ENCODE measurements around the gene C1QB. TPM values are rescaled to one million over a fixed set of nuclear protein-coding genes. Genes with fewer than 3 reads are reported as not detected.
A peak's percentile ranks its signal among the peaks of the same experiment; 100 is the strongest.
"Not testable (repeated sequence)": the region's sequence is repeated elsewhere in the genome, so short reads cannot be mapped to it uniquely, and the experiment has no call there.

The C1QB gene
- total RNA-seq, 1 experiment from 2014 or later = not detected

DNA sequence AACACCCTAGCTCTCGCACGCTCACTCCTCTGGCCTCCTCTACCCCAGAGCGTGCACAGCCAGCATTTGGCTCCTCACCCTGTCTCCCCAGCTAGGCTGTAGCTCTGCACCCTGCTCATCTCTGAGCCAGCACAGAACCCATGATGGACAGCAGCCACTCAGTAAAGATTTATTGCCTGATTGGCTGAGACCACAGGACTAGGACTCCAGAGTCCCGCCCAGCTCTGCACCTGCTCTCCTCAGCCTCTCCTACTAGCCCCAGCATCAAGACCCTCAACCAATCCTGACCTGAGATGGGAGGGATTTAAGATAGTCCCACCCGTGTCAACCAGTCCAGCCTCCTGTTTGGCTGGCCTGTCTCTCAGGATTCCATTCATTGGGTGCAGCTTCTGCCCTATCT lies 9.3 kb downstream of the C1QB start:
- CTCF ChIA-PET = no interaction called here
- no peak overlapping the region for H3K4me3 Mint-ChIP-seq (ENCODE audit: unreplicated experiment)
- no peaks in the 10 kb centered on the region for H3K4me1 Mint-ChIP-seq (ENCODE audit: insufficient read depth, unreplicated experiment)
- peak; percentile 29 for DNase-seq (ENCODE audit: unreplicated experiment)
- intact Hi-C loops (cut with micrococcal nuclease) = no loop called here
- H3K9me3 Mint-ChIP-seq (ENCODE audit: unreplicated experiment) = peaks cover 8% of the 10 kb centered on the region
- no peak overlapping the region for H3K27ac Mint-ChIP-seq (ENCODE audit: low read depth, unreplicated experiment)
- H3K36me3 Mint-ChIP-seq (ENCODE audit: insufficient read depth, unreplicated experiment) = peaks cover 6% of the 10 kb centered on the region
- peaks cover 74% of the 10 kb centered on the region for H3K27me3 Mint-ChIP-seq (ENCODE audit: insufficient read depth, unreplicated experiment)
- POLR2A ChIA-PET = no interaction called here
- BruUV-seq (replicated peaks) = no TSS peak
- TF ChIP-seq, protein P1, sequence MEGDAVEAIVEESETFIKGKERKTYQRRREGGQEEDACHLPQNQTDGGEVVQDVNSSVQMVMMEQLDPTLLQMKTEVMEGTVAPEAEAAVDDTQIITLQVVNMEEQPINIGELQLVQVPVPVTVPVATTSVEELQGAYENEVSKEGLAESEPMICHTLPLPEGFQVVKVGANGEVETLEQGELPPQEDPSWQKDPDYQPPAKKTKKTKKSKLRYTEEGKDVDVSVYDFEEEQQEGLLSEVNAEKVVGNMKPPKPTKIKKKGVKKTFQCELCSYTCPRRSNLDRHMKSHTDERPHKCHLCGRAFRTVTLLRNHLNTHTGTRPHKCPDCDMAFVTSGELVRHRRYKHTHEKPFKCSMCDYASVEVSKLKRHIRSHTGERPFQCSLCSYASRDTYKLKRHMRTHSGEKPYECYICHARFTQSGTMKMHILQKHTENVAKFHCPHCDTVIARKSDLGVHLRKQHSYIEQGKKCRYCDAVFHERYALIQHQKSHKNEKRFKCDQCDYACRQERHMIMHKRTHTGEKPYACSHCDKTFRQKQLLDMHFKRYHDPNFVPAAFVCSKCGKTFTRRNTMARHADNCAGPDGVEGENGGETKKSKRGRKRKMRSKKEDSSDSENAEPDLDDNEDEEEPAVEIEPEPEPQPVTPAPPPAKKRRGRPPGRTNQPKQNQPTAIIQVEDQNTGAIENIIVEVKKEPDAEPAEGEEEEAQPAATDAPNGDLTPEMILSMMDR (IDR thresholded peaks at IDR 0.05; ENCODE audit: unreplicated experiment) = no peak

DNA sequence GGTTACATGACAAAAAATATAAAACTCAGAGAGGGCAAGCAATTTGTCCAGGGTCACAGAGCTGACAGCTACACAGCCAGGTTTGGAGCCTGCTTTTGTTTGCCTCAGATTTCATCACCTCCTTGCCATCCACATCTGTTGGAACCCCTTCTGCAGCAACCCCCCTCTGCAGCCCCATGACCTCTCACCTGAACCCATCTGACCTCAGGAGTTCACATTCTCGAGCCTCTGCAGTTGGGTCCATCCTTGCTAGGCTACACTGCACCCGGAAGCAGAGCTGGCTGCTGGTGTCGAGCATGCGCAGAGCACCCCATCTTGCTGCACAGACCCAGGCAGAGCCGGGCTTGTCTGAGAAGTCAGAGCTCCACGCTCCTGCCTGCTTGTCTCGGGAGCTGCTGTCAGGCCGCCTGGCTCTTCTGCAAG lies 10.0 kb downstream of the C1QB start:
- H3K4me3 Mint-ChIP-seq (ENCODE audit: unreplicated experiment) = no peak overlapping the region
- TF ChIP-seq, protein P1 (IDR thresholded peaks at IDR 0.05; ENCODE audit: unreplicated experiment) = no peak
- ChIA-PET POLR2A (no interaction called here), CTCF (interaction anchor here (0.7 kb wide), 1 partner anchor 42 kb away, joined by 3 read pairs; no protein-coding TSS in a partner anchor)
- H3K27ac Mint-ChIP-seq (ENCODE audit: low read depth, unreplicated experiment) = no peak overlapping the region
- no TSS peak for BruUV-seq (replicated peaks)
- peaks cover 8% of the 10 kb centered on the region for H3K9me3 Mint-ChIP-seq (ENCODE audit: unreplicated experiment)
- DNase-seq (ENCODE audit: unreplicated experiment) = no peak
- no peaks in the 10 kb centered on the region for H3K4me1 Mint-ChIP-seq (ENCODE audit: insufficient read depth, unreplicated experiment)
- intact Hi-C loops (cut with micrococcal nuclease) = no loop called here
- peaks cover 6% of the 10 kb centered on the region for H3K36me3 Mint-ChIP-seq (ENCODE audit: insufficient read depth, unreplicated experiment)
- peaks cover 74% of the 10 kb centered on the region for H3K27me3 Mint-ChIP-seq (ENCODE audit: insufficient read depth, unreplicated experiment)

DNA sequence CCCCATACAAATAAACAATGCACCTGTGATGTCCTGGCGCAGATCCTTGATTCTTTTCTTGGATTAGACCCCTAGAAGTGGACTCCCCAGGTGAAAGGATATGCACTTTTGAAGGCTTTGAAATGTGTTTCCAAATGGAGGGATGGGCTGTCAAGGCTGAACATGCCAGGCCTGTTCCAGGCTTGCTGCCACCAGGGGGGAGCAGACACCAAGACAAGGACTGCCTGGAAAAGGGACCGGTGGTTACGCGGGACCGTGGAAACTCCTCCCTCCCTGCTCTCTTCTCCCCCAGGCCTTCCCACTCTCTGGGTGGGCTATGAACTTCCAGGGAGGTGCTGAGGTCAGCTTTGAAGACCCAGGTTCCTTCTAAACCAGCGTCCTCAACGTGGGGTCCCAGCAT lies 12.7 kb downstream of the C1QB start:
- Mint-ChIP-seq H3K27me3 (ENCODE audit: insufficient read depth, unreplicated experiment) (peaks cover 70% of the 10 kb centered on the region), H3K4me3 (ENCODE audit: unreplicated experiment) (no peak overlapping the region), H3K36me3 (ENCODE audit: insufficient read depth, unreplicated experiment) (peaks cover 6% of the 10 kb centered on the region), H3K27ac (ENCODE audit: low read depth, unreplicated experiment) (no peak overlapping the region), H3K9me3 (ENCODE audit: unreplicated experiment) (no peaks in the 10 kb centered on the region), H3K4me1 (ENCODE audit: insufficient read depth, unreplicated experiment) (no peaks in the 10 kb centered on the region)
- CTCF ChIA-PET = interaction anchor here (1.8 kb wide), 1 partner anchor 264 kb away, joined by 4 read pairs; no protein-coding TSS in a partner anchor
- POLR2A ChIA-PET = interaction anchor here (0.6 kb wide), 1 partner anchor 22 kb away, joined by 3 read pairs; no protein-coding TSS in a partner anchor
- peak; percentile 18 for DNase-seq (ENCODE audit: unreplicated experiment)
- TF ChIP-seq, protein P1 (IDR thresholded peaks at IDR 0.05; ENCODE audit: unreplicated experiment) = peak; percentile 19
- no TSS peak for BruUV-seq (replicated peaks)
- intact Hi-C loops (cut with micrococcal nuclease) = no loop called here

DNA sequence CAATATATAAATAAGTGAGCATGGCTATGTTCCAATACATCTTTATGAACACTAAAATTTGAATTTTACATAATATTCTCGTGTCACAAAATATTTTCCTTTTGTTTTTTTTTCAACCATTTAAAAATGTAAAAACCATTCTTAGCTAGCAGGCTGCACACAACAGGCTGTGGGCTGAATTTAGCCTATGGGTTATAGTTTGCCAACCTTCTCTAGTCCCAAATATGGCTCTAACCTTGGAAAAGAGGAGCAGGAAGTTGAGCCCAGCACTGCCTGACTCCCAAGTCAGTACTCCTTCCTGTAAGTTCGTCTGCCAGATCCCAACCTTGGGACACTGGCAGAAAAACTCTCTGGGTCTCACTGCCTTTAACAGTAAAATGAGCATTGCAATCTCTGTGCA lies 13.4 kb downstream of the C1QB start:
- BruUV-seq (replicated peaks) = no TSS peak
- Mint-ChIP-seq H3K27ac (ENCODE audit: low read depth, unreplicated experiment) (no peak overlapping the region), H3K4me1 (ENCODE audit: insufficient read depth, unreplicated experiment) (no peaks in the 10 kb centered on the region), H3K4me3 (ENCODE audit: unreplicated experiment) (no peak overlapping the region), H3K9me3 (ENCODE audit: unreplicated experiment) (no peaks in the 10 kb centered on the region), H3K27me3 (ENCODE audit: insufficient read depth, unreplicated experiment) (peaks cover 70% of the 10 kb centered on the region), H3K36me3 (ENCODE audit: insufficient read depth, unreplicated experiment) (peaks cover 6% of the 10 kb centered on the region)
- CTCF ChIA-PET = interaction anchor here (1.1 to 1.8 kb wide), 2 partner anchors 211 to 263 kb away, joined by 3 to 4 read pairs; no protein-coding TSS in a partner anchor
- POLR2A ChIA-PET = no interaction called here
- TF ChIP-seq, protein P1 (IDR thresholded peaks at IDR 0.05; ENCODE audit: unreplicated experiment) = no peak
- no peak for DNase-seq (ENCODE audit: unreplicated experiment)
- intact Hi-C loops (cut with micrococcal nuclease) = no loop called here

DNA sequence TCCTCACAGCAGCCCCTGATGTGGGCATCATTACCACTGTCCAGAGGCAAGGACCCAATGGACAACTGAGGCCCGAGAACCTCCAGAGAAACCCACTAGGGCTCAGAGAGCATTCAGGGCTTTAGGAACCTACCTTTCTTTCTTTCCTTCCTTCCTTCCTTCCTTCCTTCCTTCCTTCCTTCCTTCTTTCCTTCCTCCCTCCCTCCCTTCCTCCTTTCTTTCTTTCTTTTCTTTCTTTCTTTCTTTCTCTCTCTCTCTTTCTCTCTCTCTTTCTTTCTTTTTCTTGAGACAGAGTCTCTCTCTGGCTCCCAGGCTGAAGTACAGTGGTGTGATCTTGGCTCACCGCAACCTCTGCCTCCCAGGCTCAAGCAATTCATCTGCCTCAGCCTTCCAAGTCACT lies 15.8 kb downstream of the C1QB start:
- BruUV-seq (replicated peaks); intact Hi-C loops (cut with micrococcal nuclease); DNase-seq (ENCODE audit: unreplicated experiment); H3K4me3 Mint-ChIP-seq (ENCODE audit: unreplicated experiment); H3K36me3 Mint-ChIP-seq (ENCODE audit: insufficient read depth, unreplicated experiment); H3K27ac Mint-ChIP-seq (ENCODE audit: low read depth, unreplicated experiment); H3K9me3 Mint-ChIP-seq (ENCODE audit: unreplicated experiment); H3K4me1 Mint-ChIP-seq (ENCODE audit: insufficient read depth, unreplicated experiment): not testable (repeated sequence)
- ChIA-PET POLR2A (interaction anchor here (0.7 kb wide), 1 partner anchor 35 kb away, joined by 4 read pairs; no protein-coding TSS in a partner anchor), CTCF (interaction anchor here (0.7 to 0.8 kb wide), 3 partner anchors 26 to 295 kb away, joined by 3 read pairs; no protein-coding TSS in a partner anchor)
- peaks cover 50% of the 10 kb centered on the region for H3K27me3 Mint-ChIP-seq (ENCODE audit: insufficient read depth, unreplicated experiment)

Data from MCF 10A (cell line).